HG03045 (cell line): Measurements from ENCODE around the gene HABP2.
A peak's percentile ranks its signal among the peaks of the same experiment; 100 is the strongest.

ENCODE experiments used
- ATAC-seq: cut with Tn5 transposase; IDR thresholded peaks from one replicate; pipeline ENCODE4 v1.9.1; 2021; ENCODE audit warnings: mild to moderate bottlenecking, moderate library complexity; ENCODE audit not compliant: unreplicated experiment

HABP2 gene

GRCh38 chr10:113554214-113554613 is 1.4 kb downstream of the HABP2 start:
- ATAC-seq, result no peak

- ATAC-seq, result no peak
Measured at GRCh38 chr10:113555245-113555644, 2.4 kb downstream of the HABP2 start.

GRCh38 chr10:113555751-113556150 is 2.9 kb downstream of the HABP2 start:
- ATAC-seq, result no peak

GRCh38 chr10:113557424-113557862 is 4.6 kb downstream of the HABP2 start:
- ATAC-seq, result no peak

- no peak for ATAC-seq
Measured at GRCh38 chr10:113557903-113558321, 5.1 kb downstream of the HABP2 start.

- no peak for ATAC-seq
Measured at GRCh38 chr10:113560071-113560470, 7.2 kb downstream of the HABP2 start.

- no peak for ATAC-seq
Measured at GRCh38 chr10:113561214-113561613, 8.4 kb downstream of the HABP2 start.

GRCh38 chr10:113562069-113562468 is 9.2 kb downstream of the HABP2 start:
- ATAC-seq, result no peak

GRCh38 chr10:113562704-113563103 is 9.9 kb downstream of the HABP2 start:
- no peak for ATAC-seq

GRCh38 chr10:113563306-113564088 is 10.6 kb downstream of the HABP2 start:
- peak; percentile 97 for ATAC-seq

GRCh38 chr10:113565364-113565763 is 12.5 kb downstream of the HABP2 start:
- no peak for ATAC-seq

GRCh38 chr10:113566888-113567287 is 14.0 kb downstream of the HABP2 start:
- ATAC-seq, result no peak

GRCh38 chr10:113569576-113569975 is 16.7 kb downstream of the HABP2 start:
- no peak for ATAC-seq

- ATAC-seq, result no peak
Measured at GRCh38 chr10:113572520-113573290, 19.9 kb downstream of the HABP2 start.

GRCh38 chr10:113573368-113573767 is 20.5 kb downstream of the HABP2 start:
- no peak for ATAC-seq

- no peak for ATAC-seq
Measured at GRCh38 chr10:113576852-113577251, 24.0 kb downstream of the HABP2 start.

GRCh38 chr10:113578773-113579172 is 25.9 kb downstream of the HABP2 start:
- ATAC-seq, result no peak

- no peak for ATAC-seq
Measured at GRCh38 chr10:113581092-113581491, 28.2 kb downstream of the HABP2 start.

- ATAC-seq, result no peak
Measured at GRCh38 chr10:113583571-113583970, 30.7 kb downstream of the HABP2 start.

GRCh38 chr10:113585949-113586348 is 33.1 kb downstream of the HABP2 start:
- no peak for ATAC-seq

- no peak for ATAC-seq
Measured at GRCh38 chr10:113589201-113589770, 36.4 kb downstream of the HABP2 start.

- ATAC-seq, result no peak
Measured at GRCh38 chr10:113590581-113590980, 37.7 kb downstream of the HABP2 start.
